Esophagus muscularis mucosa (tissue), 4 donors: ENCODE results near the gene SLCO4A1.

ENCODE experiments used
- EP300 ChIP-seq: sonication (generic); formaldehyde crosslinking; IDR thresholded peaks from one replicate; pipeline ENCODE4 v1.6.1; 2017; ENCODE audit warnings: antibody characterized with exemption
- POLR2A ChIP-seq: fragments of 450-650 bp; IDR thresholded peaks from one replicate; pipeline ENCODE4 v1.6.1; 2017; ENCODE audit warnings: antibody characterized with exemption, moderate library complexity, mild to moderate bottlenecking, low read depth
- TF ChIP-seq, protein P1 (sequence below), 3 experiments: fragments of 200-600 bp in 2 of 3; fragments of 450-650 bp in 1 of 3; sonication (generic) in 2 of 3; IDR thresholded peaks; one replicate each; pipeline ENCODE4 v1.5.1; 2017 to 2019; ENCODE audit warnings: antibody characterized with exemption in 3 of 3, mild to moderate bottlenecking in 2 of 3, moderate library complexity in 1 of 3

DNA sequence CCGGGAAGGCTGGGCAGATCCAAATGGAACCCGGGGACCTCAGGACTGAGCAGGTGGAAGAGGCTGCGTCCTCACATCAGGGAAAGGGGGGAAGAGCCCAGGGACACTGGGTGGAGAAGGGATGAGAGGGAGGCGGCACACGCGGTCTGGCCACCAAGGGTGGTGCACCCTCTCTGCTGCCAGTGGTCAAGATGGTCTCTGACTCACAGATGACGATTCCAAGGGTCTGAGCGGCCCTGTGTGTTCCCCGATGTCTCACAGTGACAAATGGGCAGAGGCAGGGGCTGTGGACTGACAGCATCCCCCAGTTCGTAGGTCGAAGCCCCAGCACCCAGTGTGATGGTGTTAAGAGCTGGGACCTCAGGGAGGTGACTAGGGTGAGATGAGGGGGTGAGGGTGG is 32.1 kb downstream of the SLCO4A1 start:
- no peak for TF ChIP-seq POLR2A
- TF ChIP-seq, protein P1, sequence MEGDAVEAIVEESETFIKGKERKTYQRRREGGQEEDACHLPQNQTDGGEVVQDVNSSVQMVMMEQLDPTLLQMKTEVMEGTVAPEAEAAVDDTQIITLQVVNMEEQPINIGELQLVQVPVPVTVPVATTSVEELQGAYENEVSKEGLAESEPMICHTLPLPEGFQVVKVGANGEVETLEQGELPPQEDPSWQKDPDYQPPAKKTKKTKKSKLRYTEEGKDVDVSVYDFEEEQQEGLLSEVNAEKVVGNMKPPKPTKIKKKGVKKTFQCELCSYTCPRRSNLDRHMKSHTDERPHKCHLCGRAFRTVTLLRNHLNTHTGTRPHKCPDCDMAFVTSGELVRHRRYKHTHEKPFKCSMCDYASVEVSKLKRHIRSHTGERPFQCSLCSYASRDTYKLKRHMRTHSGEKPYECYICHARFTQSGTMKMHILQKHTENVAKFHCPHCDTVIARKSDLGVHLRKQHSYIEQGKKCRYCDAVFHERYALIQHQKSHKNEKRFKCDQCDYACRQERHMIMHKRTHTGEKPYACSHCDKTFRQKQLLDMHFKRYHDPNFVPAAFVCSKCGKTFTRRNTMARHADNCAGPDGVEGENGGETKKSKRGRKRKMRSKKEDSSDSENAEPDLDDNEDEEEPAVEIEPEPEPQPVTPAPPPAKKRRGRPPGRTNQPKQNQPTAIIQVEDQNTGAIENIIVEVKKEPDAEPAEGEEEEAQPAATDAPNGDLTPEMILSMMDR (IDR thresholded peaks at IDR 0.05) = no peak
- TF ChIP-seq EP300 = no peak
